T-helper 2 cell (primary cell): ENCODE data around the gene NOX5.
"Not testable (repeated sequence)": the region's sequence is repeated elsewhere in the genome, so short reads cannot be mapped to it uniquely, and the experiment has no call there.

Experiments used
- DNase-seq, 5 experiments: peaks; one replicate each; pipeline versions ENCODE4 v3.0.0 to v3.0.0-alpha.2; 2012 to 2022
- total RNA-seq, 2 donors: gene quantifications; one replicate each; lab custom pipeline; 2026; lab: John Stamatoyannopoulos, UW

The NOX5 gene
- 0 reads per million in 2 donors for total RNA-seq

GRCh38 chr15:69014454-69014853, at the start of gene NOX5:
Gene NOX5 (plus strand): TSS chr15:69014695. CDS start chr15:69014736, 41 bp downstream.
- no peak for DNase-seq

- DNase-seq, result no peak
Observed at GRCh38 chr15:68966996-68967395, 47.5 kb upstream of the NOX5 start.

GRCh38 chr15:68967948-68968347, 46.5 kb upstream of the NOX5 start:
- no peak for DNase-seq

GRCh38 chr15:68969298-68969697, 45.2 kb upstream of the NOX5 start:
- no peak for DNase-seq

- no peak for DNase-seq
Observed at GRCh38 chr15:68972201-68973065, 42.1 kb upstream of the NOX5 start.

GRCh38 chr15:68975651-68976160, 38.8 kb upstream of the NOX5 start:
- DNase-seq, result not testable (repeated sequence)

- not testable (repeated sequence) for DNase-seq
Observed at GRCh38 chr15:68977426-68977825, 37.1 kb upstream of the NOX5 start.

GRCh38 chr15:68979006-68979405, 35.5 kb upstream of the NOX5 start:
- no peak for DNase-seq

GRCh38 chr15:68979816-68980215, 34.7 kb upstream of the NOX5 start:
- no peak for DNase-seq

GRCh38 chr15:68980786-68981185, 33.7 kb upstream of the NOX5 start:
- DNase-seq, result no peak

GRCh38 chr15:68981941-68982340, 32.6 kb upstream of the NOX5 start:
- DNase-seq, result no peak

GRCh38 chr15:68982976-68983563, 31.4 kb upstream of the NOX5 start:
- DNase-seq, result no peak

- DNase-seq, result no peak
Observed at GRCh38 chr15:68983961-68984481, 30.5 kb upstream of the NOX5 start.

GRCh38 chr15:68984586-68984985, 29.9 kb upstream of the NOX5 start:
- DNase-seq, result no peak

GRCh38 chr15:68985361-68985891, 29.1 kb upstream of the NOX5 start:
- DNase-seq, result no peak

GRCh38 chr15:68986322-68986721, 28.2 kb upstream of the NOX5 start:
- no peak for DNase-seq

GRCh38 chr15:68987120-68987519, 27.4 kb upstream of the NOX5 start:
- DNase-seq, result no peak

- no peak for DNase-seq
Observed at GRCh38 chr15:68987676-68988075, 26.8 kb upstream of the NOX5 start.

- no peak for DNase-seq
Observed at GRCh38 chr15:68989541-68990230, 24.8 kb upstream of the NOX5 start.

- no peak for DNase-seq
Observed at GRCh38 chr15:68990231-68990991, 24.1 kb upstream of the NOX5 start.

GRCh38 chr15:68990992-68991500, 23.4 kb upstream of the NOX5 start:
- DNase-seq, result no peak

- no peak for DNase-seq
Observed at GRCh38 chr15:68991723-68992122, 22.8 kb upstream of the NOX5 start.
